ENCODE results near the gene VAV1. TPM values are rescaled to one million over a fixed set of nuclear protein-coding genes. Genes with fewer than 3 reads are reported as not detected.

Gene VAV1
- total and polyA plus RNA-seq, 9 of the 15 experiments (the other 6 are each of a cell fraction or from before 2014, with no cell fraction given): 0.46 to 20.1 (median 11.1) TPM

DNA sequence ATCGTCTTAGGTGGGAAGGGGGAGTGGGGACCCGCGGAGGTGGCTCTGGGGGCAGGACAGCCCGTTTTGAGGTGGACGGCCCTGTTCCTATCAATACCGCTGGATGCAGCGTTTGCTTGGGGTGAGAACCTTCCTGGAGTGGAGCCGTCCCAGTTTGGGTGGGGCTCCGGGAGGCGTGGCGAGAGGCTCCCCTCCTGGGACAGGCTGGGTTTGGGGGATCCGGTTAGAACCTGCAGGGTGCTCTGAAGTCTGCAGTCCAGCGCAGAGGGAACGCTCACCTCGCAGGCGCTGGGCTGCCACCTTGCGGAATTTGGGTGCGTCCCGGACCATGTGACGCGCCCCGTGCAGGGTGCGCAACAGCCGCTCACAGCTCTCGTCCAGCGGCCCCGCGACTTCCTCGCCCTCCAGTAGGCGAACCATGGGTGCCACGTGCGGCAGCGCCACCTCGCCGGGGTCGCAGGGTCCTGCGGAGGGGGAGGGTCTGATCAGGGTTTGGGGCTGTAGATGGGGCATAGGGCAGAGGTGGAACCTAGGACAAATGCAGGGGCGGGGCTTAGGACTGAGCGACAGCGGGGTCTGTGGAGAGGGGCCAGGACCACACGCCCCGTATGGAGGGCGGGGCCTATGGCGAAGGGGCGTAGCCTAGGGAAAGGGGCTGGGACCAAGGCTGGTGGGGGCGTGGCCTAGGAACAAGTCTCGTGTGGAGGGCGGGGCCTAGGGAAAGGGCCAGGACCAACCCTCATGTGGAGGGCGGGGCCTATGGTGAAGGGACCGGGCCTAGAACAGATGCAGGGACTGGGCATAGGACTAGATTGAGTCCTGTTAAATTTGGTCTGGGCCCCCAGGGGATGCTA, 19.1 kb upstream of the VAV1 start (continued):
- TF ChIP-seq, protein P1, sequence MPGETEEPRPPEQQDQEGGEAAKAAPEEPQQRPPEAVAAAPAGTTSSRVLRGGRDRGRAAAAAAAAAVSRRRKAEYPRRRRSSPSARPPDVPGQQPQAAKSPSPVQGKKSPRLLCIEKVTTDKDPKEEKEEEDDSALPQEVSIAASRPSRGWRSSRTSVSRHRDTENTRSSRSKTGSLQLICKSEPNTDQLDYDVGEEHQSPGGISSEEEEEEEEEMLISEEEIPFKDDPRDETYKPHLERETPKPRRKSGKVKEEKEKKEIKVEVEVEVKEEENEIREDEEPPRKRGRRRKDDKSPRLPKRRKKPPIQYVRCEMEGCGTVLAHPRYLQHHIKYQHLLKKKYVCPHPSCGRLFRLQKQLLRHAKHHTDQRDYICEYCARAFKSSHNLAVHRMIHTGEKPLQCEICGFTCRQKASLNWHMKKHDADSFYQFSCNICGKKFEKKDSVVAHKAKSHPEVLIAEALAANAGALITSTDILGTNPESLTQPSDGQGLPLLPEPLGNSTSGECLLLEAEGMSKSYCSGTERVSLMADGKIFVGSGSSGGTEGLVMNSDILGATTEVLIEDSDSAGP (CRISPR knock-in tag; IDR thresholded peaks at IDR 0.05): no peak
- TF ChIP-seq ZHX1 (conservative IDR thresholded peaks at IDR 0.05; ENCODE audit: low read length) (no peak), KLF10 (CRISPR knock-in tag; IDR thresholded peaks at IDR 0.05) (no peak), GTF2F1 (IDR thresholded peaks at IDR 0.05; ENCODE audit: low read depth, low read length) (no peak), CTCFL (IDR thresholded peaks at IDR 0.05; ENCODE audit: borderline replicate concordance, insufficient read depth, low read depth, low read length, poor library complexity, severe bottlenecking) (peak; percentile 99), KDM5B (IDR thresholded peaks at IDR 0.05; ENCODE audit: insufficient replicate concordance, low read depth, low read length) (peak; percentile 50), PHB2 (IDR thresholded peaks at IDR 0.05; ENCODE audit: low read depth) (no peak), ZNF445 (CRISPR knock-in tag; IDR thresholded peaks at IDR 0.05; ENCODE audit: low read depth) (no peak), BMI1 (IDR thresholded peaks at IDR 0.05; ENCODE audit: low read length) (no peak), OTX1 (CRISPR knock-in tag; IDR thresholded peaks at IDR 0.05) (peak; percentile 82; the same call in 1 of the 2 replicates), DNMT1 (IDR thresholded peaks at IDR 0.05) (no peak), NELFE (IDR thresholded peaks at IDR 0.05; ENCODE audit: insufficient read depth, insufficient read length) (no peak)

Measured in K562 (cell line).